ENCODE measurements around the gene CTBP1.

DNA sequence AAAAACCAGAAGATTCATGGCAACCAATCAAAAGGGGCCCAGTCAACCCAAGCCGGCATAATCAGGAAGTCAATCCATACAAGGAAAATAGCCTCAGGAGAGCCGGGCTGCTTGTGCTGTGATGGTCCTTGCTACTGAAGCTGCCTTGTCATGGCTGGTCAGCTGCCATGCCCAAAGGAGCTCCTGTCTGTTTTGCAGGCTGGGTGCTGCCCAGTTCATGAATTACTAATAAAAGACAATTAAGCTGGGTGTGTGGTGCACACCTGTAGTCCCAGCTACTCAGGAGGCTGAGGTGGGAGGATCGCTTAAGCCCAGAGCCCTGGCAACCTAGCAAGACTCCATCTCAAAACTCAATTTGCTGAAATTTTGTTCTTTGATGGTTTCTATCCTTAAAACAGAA, 16.0 kb upstream of the CTBP1 start:
- TF ChIP-seq CTCF (conservative IDR thresholded peaks at IDR 0.05), result no peak
- TF ChIP-seq EZH2 (IDR thresholded peaks at IDR 0.05; ENCODE audit: low read depth), result no peak
